K562 (cell line): Measurements from ENCODE around the gene DUSP10. TPM values are rescaled to one million over a fixed set of nuclear protein-coding genes. Genes with fewer than 3 reads are reported as not detected.
A peak's percentile ranks its signal among the peaks of the same experiment; 100 is the strongest.

ENCODE experiments used
- BHLHE40 ChIP-seq: IDR thresholded peaks from 2 replicates; pipeline ENCODE4 v1.6.1; 2011; ENCODE audit warnings: low read length, improper control_type of control experiment
- GABPB2 ChIP-seq: fragments of 250-450 bp; sonication (Bioruptor Pico); conservative IDR thresholded peaks from 2 replicates; pipeline ENCODE4 v1.5.1; 2021; ENCODE audit warnings: mild to moderate bottlenecking
- KAT8 ChIP-seq: fragments of 450-650 bp; IDR thresholded peaks from 2 replicates; pipeline ENCODE4 v1.6.1; 2016; ENCODE audit warnings: low read depth, mild to moderate bottlenecking
- NCOA4 ChIP-seq: fragments of 450-650 bp; IDR thresholded peaks from 2 replicates; pipeline ENCODE4 v1.6.1; 2018; ENCODE audit warnings: mild to moderate bottlenecking; ENCODE audit not compliant: partially characterized antibody
- NFATC3 ChIP-seq: fragments of 450-650 bp; IDR thresholded peaks from 2 replicates; pipeline ENCODE4 v1.6.1; 2017; ENCODE audit warnings: mild to moderate bottlenecking
- RREB1 ChIP-seq: fragments of 250-450 bp; sonication (Bioruptor Pico); IDR thresholded peaks from 2 replicates; pipeline ENCODE4 v1.4.0; 2020
- ZNF134 ChIP-seq: fragments of 250-450 bp; sonication (Bioruptor Pico); conservative IDR thresholded peaks from 2 replicates; pipeline ENCODE4 v1.4.0; 2020
- ZNF224 ChIP-seq: sonication (generic); formaldehyde crosslinking; IDR thresholded peaks from 2 replicates; pipeline ENCODE4 v1.8.0; 2022; ENCODE audit warnings: mild to moderate bottlenecking, missing genetic modification reagents
- ZNF282 ChIP-seq: sonication (generic); formaldehyde crosslinking; IDR thresholded peaks from 2 replicates; pipeline ENCODE4 v1.8.1; 2023; ENCODE audit warnings: missing genetic modification reagents
- polyA plus RNA-seq, 8 experiments: library from polyadenylated mRNA; depleted of rRNA in 4 of 8; stranded (reverse) in 5 of 8; unstranded in 3 of 8; fragments of >200 nt; fragmentation: Nextera tagmentation in 2 of 8; fragmentation: Illumina TruSeq in 1 of 8; extraction: Ambion mirVana in 2 of 8; extraction: Trizol in 1 of 8; gene quantifications; 2 replicates each; pipeline versions ENCODE4 v1.2.1 to v1.2.3, GENCODE V29; 2011 to 2014; ENCODE audit warnings: inconsistent platforms in 1 of 8, missing spikeins in 1 of 8
- total RNA-seq, 7 experiments: library from RNA; depleted of rRNA in 6 of 7; stranded (reverse); fragments of >200 nt in 6 of 7; fragmentation: Illumina TruSeq in 2 of 7; extraction: Trizol in 2 of 7; gene quantifications; 2 replicates each; pipeline versions ENCODE4 v1.2.1 to v1.2.3, GENCODE V29; 2011 to 2021; ENCODE audit warnings: low replicate concordance in 1 of 7
- TF ChIP-seq, protein P1 (sequence below): fragments of 250-450 bp; sonication (Bioruptor Pico); IDR thresholded peaks from 2 replicates; pipeline ENCODE4 v1.4.0; 2020; ENCODE audit warnings: mild to moderate bottlenecking, moderate library complexity
- TF ChIP-seq, protein P2 (sequence below): IDR thresholded peaks from 3 replicates; pipeline ENCODE4 v1.6.1; 2011; ENCODE audit warnings: borderline replicate concordance, mild to moderate bottlenecking, moderate library complexity; ENCODE audit not compliant: insufficient read length; ENCODE audit errors: extremely low read depth
- TF ChIP-seq, protein P3 (sequence below): fragments of 250-450 bp; sonication (Bioruptor Pico); IDR thresholded peaks from 2 replicates; pipeline ENCODE4 v1.5.0; 2021

The DUSP10 gene
- total and polyA plus RNA-seq, 9 of the 15 experiments (the other 6 are each of a cell fraction or from before 2014, with no cell fraction given), result 1.7 to 8.3 (median 6.1) TPM

GRCh38 chr1:221722254-221723017 lies 19.5 kb downstream of the DUSP10 start (continued):
- TF ChIP-seq, protein P1, sequence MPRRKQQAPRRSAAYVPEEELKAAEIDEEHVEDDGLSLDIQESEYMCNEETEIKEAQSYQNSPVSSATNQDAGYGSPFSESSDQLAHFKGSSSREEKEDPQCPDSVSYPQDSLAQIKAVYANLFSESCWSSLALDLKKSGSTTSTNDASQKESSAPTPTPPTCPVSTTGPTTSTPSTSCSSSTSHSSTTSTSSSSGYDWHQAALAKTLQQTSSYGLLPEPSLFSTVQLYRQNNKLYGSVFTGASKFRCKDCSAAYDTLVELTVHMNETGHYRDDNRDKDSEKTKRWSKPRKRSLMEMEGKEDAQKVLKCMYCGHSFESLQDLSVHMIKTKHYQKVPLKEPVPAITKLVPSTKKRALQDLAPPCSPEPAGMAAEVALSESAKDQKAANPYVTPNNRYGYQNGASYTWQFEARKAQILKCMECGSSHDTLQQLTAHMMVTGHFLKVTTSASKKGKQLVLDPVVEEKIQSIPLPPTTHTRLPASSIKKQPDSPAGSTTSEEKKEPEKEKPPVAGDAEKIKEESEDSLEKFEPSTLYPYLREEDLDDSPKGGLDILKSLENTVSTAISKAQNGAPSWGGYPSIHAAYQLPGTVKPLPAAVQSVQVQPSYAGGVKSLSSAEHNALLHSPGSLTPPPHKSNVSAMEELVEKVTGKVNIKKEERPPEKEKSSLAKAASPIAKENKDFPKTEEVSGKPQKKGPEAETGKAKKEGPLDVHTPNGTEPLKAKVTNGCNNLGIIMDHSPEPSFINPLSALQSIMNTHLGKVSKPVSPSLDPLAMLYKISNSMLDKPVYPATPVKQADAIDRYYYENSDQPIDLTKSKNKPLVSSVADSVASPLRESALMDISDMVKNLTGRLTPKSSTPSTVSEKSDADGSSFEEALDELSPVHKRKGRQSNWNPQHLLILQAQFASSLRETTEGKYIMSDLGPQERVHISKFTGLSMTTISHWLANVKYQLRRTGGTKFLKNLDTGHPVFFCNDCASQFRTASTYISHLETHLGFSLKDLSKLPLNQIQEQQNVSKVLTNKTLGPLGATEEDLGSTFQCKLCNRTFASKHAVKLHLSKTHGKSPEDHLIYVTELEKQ, result no peak
- TF ChIP-seq ZNF224 (CRISPR knock-in tag) (no peak), ZNF134 (0 out of 2 replicates have a peak, but pooled peaks have one; percentile 10), GABPB2 (CRISPR knock-in tag) (no peak), RREB1 (CRISPR knock-in tag) (0 out of 2 replicates have a peak, but pooled peaks have one; percentile 46), NCOA4 (no peak), BHLHE40 (no peak), NFATC3 (no peak), KAT8 (no peak), ZNF282 (no peak)
- TF ChIP-seq, protein P2, sequence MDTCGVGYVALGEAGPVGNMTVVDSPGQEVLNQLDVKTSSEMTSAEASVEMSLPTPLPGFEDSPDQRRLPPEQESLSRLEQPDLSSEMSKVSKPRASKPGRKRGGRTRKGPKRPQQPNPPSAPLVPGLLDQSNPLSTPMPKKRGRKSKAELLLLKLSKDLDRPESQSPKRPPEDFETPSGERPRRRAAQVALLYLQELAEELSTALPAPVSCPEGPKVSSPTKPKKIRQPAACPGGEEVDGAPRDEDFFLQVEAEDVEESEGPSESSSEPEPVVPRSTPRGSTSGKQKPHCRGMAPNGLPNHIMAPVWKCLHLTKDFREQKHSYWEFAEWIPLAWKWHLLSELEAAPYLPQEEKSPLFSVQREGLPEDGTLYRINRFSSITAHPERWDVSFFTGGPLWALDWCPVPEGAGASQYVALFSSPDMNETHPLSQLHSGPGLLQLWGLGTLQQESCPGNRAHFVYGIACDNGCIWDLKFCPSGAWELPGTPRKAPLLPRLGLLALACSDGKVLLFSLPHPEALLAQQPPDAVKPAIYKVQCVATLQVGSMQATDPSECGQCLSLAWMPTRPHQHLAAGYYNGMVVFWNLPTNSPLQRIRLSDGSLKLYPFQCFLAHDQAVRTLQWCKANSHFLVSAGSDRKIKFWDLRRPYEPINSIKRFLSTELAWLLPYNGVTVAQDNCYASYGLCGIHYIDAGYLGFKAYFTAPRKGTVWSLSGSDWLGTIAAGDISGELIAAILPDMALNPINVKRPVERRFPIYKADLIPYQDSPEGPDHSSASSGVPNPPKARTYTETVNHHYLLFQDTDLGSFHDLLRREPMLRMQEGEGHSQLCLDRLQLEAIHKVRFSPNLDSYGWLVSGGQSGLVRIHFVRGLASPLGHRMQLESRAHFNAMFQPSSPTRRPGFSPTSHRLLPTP, result no peak
- TF ChIP-seq, protein P3, sequence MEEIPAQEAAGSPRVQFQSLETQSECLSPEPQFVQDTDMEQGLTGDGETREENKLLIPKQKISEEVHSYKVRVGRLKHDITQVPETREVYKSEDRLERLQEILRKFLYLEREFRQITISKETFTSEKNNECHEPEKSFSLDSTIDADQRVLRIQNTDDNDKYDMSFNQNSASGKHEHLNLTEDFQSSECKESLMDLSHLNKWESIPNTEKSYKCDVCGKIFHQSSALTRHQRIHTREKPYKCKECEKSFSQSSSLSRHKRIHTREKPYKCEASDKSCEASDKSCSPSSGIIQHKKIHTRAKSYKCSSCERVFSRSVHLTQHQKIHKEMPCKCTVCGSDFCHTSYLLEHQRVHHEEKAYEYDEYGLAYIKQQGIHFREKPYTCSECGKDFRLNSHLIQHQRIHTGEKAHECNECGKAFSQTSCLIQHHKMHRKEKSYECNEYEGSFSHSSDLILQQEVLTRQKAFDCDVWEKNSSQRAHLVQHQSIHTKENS (CRISPR knock-in tag), result no peak
